ENCODE data around the gene FOXQ1. TPM values are rescaled to one million over a fixed set of nuclear protein-coding genes. Genes with fewer than 3 reads are reported as not detected.

The FOXQ1 gene
- total and polyA plus RNA-seq, 2 of the 13 experiments (the other 11 are each of a cell fraction or from before 2014, with no cell fraction given), result 35.2 to 39.8 TPM

DNA sequence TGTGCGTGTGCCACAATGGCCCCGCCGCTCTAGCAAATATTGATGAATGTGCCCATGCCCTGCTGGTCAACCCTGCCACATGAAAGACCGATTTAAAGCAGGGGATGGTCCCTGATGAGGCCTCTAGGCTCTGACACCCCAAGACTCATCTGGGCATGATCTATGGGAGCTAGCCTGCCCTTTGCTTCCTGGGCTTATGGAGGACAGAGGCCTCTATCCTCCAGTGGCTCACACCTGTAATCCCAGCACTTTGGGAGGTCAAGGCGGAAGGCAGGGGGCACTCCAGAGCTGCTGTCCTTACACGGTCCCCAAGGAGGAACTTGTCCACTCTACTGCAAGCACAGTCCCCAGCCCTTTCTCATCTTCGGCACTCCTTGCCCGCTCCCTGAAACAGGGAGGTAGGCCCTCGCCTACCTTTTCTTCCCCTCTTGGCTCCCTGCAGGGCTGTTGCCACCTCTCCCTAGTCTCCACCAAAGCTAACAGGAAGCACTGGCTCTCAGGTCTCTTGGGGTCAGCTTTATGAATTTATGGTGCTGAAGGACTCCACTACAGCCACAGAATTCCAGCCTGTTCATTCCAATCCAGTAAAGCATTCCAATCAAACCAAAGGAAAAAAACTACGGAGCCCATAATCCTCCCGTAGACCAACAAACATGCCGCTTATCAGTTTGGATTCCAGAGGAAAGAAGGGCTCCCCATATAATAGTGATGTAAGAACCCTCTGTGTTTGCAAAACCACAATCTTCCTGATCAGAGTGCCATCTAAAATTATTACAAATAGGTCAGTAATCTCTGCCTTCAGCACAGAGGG, 48.7 kb upstream of the FOXQ1 start (continued):
- TF ChIP-seq ZNF407 (CRISPR knock-in tag; IDR thresholded peaks at IDR 0.05; ENCODE audit: not compliant biosample characterization) (no peak), NFKB2 (CRISPR knock-in tag; IDR thresholded peaks at IDR 0.05; ENCODE audit: borderline replicate concordance) (no peak; the same call in 1 of the 2 replicates), GMEB1 (CRISPR knock-in tag; IDR thresholded peaks at IDR 0.05; ENCODE audit: borderline replicate concordance) (0 out of 2 replicates have a peak, but pooled peaks have one; percentile 24), CREB3 (CRISPR knock-in tag; IDR thresholded peaks at IDR 0.05) (no peak), GTF2F1 (IDR thresholded peaks at IDR 0.05; ENCODE audit: low read length) (no peak), ZNF761 (CRISPR knock-in tag; conservative IDR thresholded peaks at IDR 0.05) (no peak), ZNF772 (CRISPR knock-in tag; IDR thresholded peaks at IDR 0.05) (no peak), RFX3 (CRISPR knock-in tag; IDR thresholded peaks at IDR 0.05) (no peak), ZNF770 (CRISPR knock-in tag; IDR thresholded peaks at IDR 0.05) (peak; percentile 96), MEIS2 (CRISPR knock-in tag; IDR thresholded peaks at IDR 0.05) (no peak), PLRG1 (conservative IDR thresholded peaks at IDR 0.05) (no peak), GTF3A (CRISPR knock-in tag; conservative IDR thresholded peaks at IDR 0.05) (no peak)
- TF ChIP-seq, protein P1, sequence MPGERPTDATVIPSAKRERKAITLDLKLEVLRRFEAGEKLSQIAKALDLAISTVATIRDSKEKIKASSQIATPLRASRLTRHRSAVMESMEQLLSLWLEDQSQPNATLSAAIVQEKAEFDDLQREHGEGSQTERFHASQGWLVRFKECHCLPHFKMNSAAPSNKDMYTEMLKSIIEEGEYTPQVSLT (CRISPR knock-in tag; IDR thresholded peaks at IDR 0.05; ENCODE audit: borderline replicate concordance, low read depth), result no peak
